OCI-LY7 (cell line): ENCODE data around the gene PPP2R3A. TPM values are rescaled to one million over a fixed set of nuclear protein-coding genes. Genes with fewer than 3 reads are reported as not detected.
"Not testable (repeated sequence)": the region's sequence is repeated elsewhere in the genome, so short reads cannot be mapped to it uniquely, and the experiment has no call there.

ENCODE experiments used
- BruUV-seq: library from RNA; stranded (reverse); fragments of 400-500 nt; replicated peaks from 2 replicates; lab custom pipeline; 2021; lab: Mats Ljungman, UMichigan
- CTCF ChIA-PET: fragments of 300-600 bp; sonication (Branson Sonifier 250); formaldehyde crosslinking; loops from one replicate; lab custom pipeline; 2022; ENCODE audit warnings: antibody characterized with exemption; ENCODE audit not compliant: unreplicated experiment; lab: Charles Lee
- POLR2A ChIA-PET: fragments of 300-600 bp; sonication (Branson Sonifier 250); formaldehyde crosslinking; loops from one replicate; lab custom pipeline; 2022; ENCODE audit warnings: antibody characterized with exemption; lab: Charles Lee
- DNase-seq: peaks from one replicate; pipeline ENCODE4 v3.0.0-alpha.2; 2015; ENCODE audit warnings: low spot score
- H2AFZ ChIP-seq: fragments of 200-600 bp; sonication (generic), shearing (Covaris generic); 2 replicates; pipeline ENCODE4 v1.6.1; 2014; ENCODE audit warnings: mild to moderate bottlenecking, antibody characterized with exemption, low read length, moderate library complexity
- H3K27ac ChIP-seq: fragments of 200-600 bp; sonication (generic); 2 replicates; pipeline ENCODE4 v1.5.1; 2014; ENCODE audit warnings: mixed run types, low read depth, mild to moderate bottlenecking, moderate library complexity, low read length, inconsistent platforms; ENCODE audit not compliant: poor library complexity, severe bottlenecking
- H3K36me3 ChIP-seq: fragments of 200-600 bp; sonication (generic); 2 replicates; pipeline ENCODE4 v1.6.1; 2014; ENCODE audit warnings: mild to moderate bottlenecking, antibody characterized with exemption, low read length, moderate library complexity, mixed read lengths; ENCODE audit not compliant: insufficient read depth
- H3K4me1 ChIP-seq: fragments of 200-600 bp; sonication (generic); 2 replicates; pipeline ENCODE4 v1.5.1; 2014; ENCODE audit warnings: mild to moderate bottlenecking, low read length; ENCODE audit not compliant: insufficient read depth, poor library complexity, severe bottlenecking
- H3K4me2 ChIP-seq: fragments of 200-600 bp; sonication (generic); 2 replicates; pipeline ENCODE4 v1.6.1; 2014; ENCODE audit warnings: mild to moderate bottlenecking, low read length
- H3K4me3 ChIP-seq: fragments of 200-600 bp; sonication (generic); 2 replicates; pipeline ENCODE4 v1.5.1; 2014; ENCODE audit warnings: mild to moderate bottlenecking, low read depth, low read length; ENCODE audit not compliant: poor library complexity, severe bottlenecking
- H3K79me2 ChIP-seq: fragments of 200-600 bp; sonication (generic); 2 replicates; pipeline ENCODE4 v1.6.1; 2016; ENCODE audit warnings: low read depth, mild to moderate bottlenecking, low read length, moderate library complexity, mixed read lengths; ENCODE audit not compliant: insufficient read depth
- H3K9me2 ChIP-seq: fragments of 200-600 bp; sonication (generic); 2 replicates; pipeline ENCODE4 v1.6.1; 2016; ENCODE audit warnings: mild to moderate bottlenecking, low read length, mixed read lengths; ENCODE audit not compliant: insufficient read depth
- H3K9me3 ChIP-seq: fragments of 200-600 bp; sonication (generic); 2 replicates; pipeline ENCODE4 v1.6.1; 2014; ENCODE audit warnings: mild to moderate bottlenecking, mixed run types, low read length, mixed read lengths
- H4K20me1 ChIP-seq: fragments of 200-600 bp; sonication (generic); 2 replicates; pipeline ENCODE4 v1.6.1; 2014; ENCODE audit warnings: mild to moderate bottlenecking, antibody characterized with exemption, low read length, moderate library complexity, mixed read lengths; ENCODE audit not compliant: insufficient read depth
- EZH2phosphoT487 ChIP-seq: fragments of 200-600 bp; sonication (generic); IDR thresholded peaks from 2 replicates; pipeline ENCODE4 v1.6.1; 2018; ENCODE audit warnings: low read depth, borderline replicate concordance, mild to moderate bottlenecking, mixed run types, antibody characterized with exemption, low read length, moderate library complexity, mixed read lengths
- intact Hi-C: fragments of 100-400 bp; cut with micrococcal nuclease; formaldehyde crosslinking; loops from one replicate; pipeline ENCODE4 v1.10.0; 2022; ENCODE audit not compliant: unreplicated experiment
- total RNA-seq, 2 experiments: library from RNA; depleted of rRNA in 1 of 2; stranded (reverse); fragments of >200 nt in 1 of 2; shearing (Covaris generic) in 1 of 2; gene quantifications; 2 replicates each; pipeline ENCODE4 v1.2.3, GENCODE V29; 2014 to 2022
- TF ChIP-seq, protein P1 (sequence below): fragments of 200-600 bp; sonication (generic); conservative IDR thresholded peaks from 2 replicates; pipeline ENCODE4 v1.5.1; 2014; ENCODE audit warnings: mild to moderate bottlenecking, antibody characterized with exemption, low read length, moderate library complexity, mixed read lengths

PPP2R3A gene
- total RNA-seq, 2 experiments from 2014 or later: 0.22 to 0.27 TPM

DNA sequence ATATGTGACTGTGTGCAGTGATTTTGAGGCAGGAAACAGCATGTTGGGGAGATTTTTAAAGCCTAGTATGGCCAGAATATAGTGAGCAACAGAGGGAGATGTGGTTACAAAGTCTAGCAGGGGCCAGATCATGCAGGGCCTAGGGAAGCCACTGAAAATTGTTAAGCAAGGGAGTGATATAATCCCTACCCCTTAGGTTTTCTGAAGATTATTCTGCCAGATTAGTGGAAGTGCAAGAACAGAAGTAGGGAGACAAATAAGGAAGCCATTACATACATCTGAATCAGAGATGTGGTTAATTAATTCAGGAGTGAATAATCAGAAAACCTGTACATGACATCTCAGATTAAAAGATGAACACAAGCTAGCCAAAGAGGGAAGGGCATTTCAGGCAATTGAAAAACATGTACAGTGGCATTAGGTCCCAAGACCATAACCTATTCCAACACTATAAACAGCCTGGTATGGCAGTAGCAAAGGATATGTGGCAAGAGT lies 175.8 kb downstream of the PPP2R3A start:
- Histone ChIP-seq H3K27ac (no peak overlapping the region), H3K9me2 (no peaks in the 10 kb centered on the region), H3K4me1 (no peaks in the 10 kb centered on the region), H4K20me1 (no peaks in the 10 kb centered on the region), H2AFZ (no peak overlapping the region), H3K4me3 (no peak overlapping the region), H3K4me2 (no peak overlapping the region), H3K79me2 (no peaks in the 10 kb centered on the region), H3K36me3 (no peaks in the 10 kb centered on the region), H3K9me3 (no peaks in the 10 kb centered on the region)
- CTCF ChIA-PET: no interaction called here
- intact Hi-C loops: no loop called here
- no peak for TF ChIP-seq EZH2phosphoT487
- TF ChIP-seq, protein P1, sequence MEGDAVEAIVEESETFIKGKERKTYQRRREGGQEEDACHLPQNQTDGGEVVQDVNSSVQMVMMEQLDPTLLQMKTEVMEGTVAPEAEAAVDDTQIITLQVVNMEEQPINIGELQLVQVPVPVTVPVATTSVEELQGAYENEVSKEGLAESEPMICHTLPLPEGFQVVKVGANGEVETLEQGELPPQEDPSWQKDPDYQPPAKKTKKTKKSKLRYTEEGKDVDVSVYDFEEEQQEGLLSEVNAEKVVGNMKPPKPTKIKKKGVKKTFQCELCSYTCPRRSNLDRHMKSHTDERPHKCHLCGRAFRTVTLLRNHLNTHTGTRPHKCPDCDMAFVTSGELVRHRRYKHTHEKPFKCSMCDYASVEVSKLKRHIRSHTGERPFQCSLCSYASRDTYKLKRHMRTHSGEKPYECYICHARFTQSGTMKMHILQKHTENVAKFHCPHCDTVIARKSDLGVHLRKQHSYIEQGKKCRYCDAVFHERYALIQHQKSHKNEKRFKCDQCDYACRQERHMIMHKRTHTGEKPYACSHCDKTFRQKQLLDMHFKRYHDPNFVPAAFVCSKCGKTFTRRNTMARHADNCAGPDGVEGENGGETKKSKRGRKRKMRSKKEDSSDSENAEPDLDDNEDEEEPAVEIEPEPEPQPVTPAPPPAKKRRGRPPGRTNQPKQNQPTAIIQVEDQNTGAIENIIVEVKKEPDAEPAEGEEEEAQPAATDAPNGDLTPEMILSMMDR: no peak
- POLR2A ChIA-PET: interaction anchor here (1.2 kb wide), 1 partner anchor 48 kb away, joined by 3 read pairs; no protein-coding TSS in a partner anchor
- BruUV-seq: no TSS peak
- DNase-seq: no peak

DNA sequence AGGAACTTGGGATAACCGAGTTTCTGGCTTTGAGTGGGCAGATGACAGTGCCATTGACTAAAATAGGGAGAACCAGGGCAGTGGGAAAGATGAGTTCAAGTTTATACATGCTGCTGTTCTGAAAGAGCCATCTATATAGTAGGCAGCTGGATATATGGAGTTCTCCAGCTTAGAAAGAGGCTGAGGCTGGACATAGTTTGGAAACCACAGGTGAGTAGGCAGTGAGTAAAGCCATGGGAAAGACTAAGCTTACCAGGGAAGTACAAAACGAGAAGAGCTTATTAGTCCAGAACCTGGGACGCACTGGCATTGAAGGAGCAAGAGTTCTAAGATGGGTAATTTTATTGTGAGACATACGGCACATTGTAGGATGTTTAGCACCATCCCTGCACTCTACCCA lies 176.4 kb downstream of the PPP2R3A start:
- ChIA-PET CTCF (no interaction called here), POLR2A (interaction anchor here (0.6 to 1.2 kb wide), 2 partner anchors 24 to 48 kb away, joined by 3 to 4 read pairs; no protein-coding TSS in a partner anchor)
- Histone ChIP-seq H2AFZ (no peak overlapping the region), H3K27ac (no peak overlapping the region), H3K36me3 (0 out of 2 replicates have a peak, but pooled peaks cover under 1% of the 10 kb centered on the region), H3K4me3 (no peak overlapping the region), H3K9me2 (no peaks in the 10 kb centered on the region), H3K4me1 (no peaks in the 10 kb centered on the region), H3K79me2 (0 out of 2 replicates have a peak, but pooled peaks cover 4% of the 10 kb centered on the region), H3K9me3 (no peaks in the 10 kb centered on the region), H4K20me1 (no peaks in the 10 kb centered on the region), H3K4me2 (no peak overlapping the region)
- BruUV-seq: no TSS peak
- no peak for DNase-seq
- intact Hi-C loops: no loop called here
- TF ChIP-seq, protein P1: no peak
- TF ChIP-seq EZH2phosphoT487: no peak

DNA sequence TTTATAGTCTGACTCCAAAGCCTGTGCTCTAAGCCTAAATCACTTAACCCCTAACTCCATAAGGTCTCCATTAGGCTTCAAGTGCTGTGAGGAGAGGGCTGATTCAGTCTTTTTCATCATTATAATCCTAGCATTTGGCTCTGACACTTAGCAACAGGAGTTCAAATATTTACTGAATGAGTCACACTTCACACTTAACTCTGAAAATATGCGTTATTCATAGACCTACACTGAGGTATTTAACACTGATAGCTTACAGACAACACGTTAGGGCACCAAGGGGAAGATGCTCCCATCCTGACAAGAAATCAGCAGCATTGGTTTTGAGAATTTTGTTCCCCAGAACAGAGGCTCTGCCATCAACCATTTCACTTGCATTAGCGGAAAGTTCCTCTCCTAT lies 177.1 kb downstream of the PPP2R3A start:
- H3K9me2 ChIP-seq: no peaks in the 10 kb centered on the region
- H3K4me2 ChIP-seq: no peak overlapping the region
- H4K20me1 ChIP-seq: peaks cover 2% of the 10 kb centered on the region; the same call in 1 of the 2 replicates
- H2AFZ ChIP-seq: no peak overlapping the region
- CTCF ChIA-PET: no interaction called here
- H3K4me1 ChIP-seq: no peaks in the 10 kb centered on the region
- DNase-seq: no peak
- no peak overlapping the region for H3K27ac ChIP-seq
- H3K79me2 ChIP-seq: peaks cover 11% of the 10 kb centered on the region; the same call in 1 of the 2 replicates
- TSS peak; percentile 4 for BruUV-seq
- TF ChIP-seq, protein P1: no peak
- TF ChIP-seq EZH2phosphoT487: no peak
- intact Hi-C loops: no loop called here
- H3K4me3 ChIP-seq: no peak overlapping the region
- POLR2A ChIA-PET: interaction anchor here (0.6 to 1.2 kb wide), 2 partner anchors 25 to 47 kb away, joined by 3 to 4 read pairs; no protein-coding TSS in a partner anchor
- peaks cover 7% of the 10 kb centered on the region; the same call in 1 of the 2 replicates for H3K36me3 ChIP-seq
- H3K9me3 ChIP-seq: no peaks in the 10 kb centered on the region

DNA sequence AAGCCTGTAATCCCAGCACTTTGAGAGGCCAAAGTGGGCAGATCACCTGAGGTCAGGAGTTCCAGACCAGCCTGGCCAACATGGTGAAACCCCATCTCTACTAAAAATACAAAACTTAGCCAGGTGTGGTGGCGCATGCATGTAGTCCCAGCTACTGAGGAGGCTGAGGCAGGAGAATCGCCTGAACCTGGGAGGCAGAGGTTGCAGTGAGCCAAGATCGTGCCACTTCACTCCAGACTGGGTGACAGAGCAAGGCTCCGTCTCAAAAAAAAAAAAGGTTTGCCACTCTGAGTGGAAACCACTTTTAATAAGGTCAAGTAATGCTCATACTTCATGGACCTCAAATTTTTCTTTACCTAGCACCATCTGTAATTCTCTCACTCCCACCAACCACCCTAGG lies 178.9 kb downstream of the PPP2R3A start:
- BruUV-seq, H3K4me2 ChIP-seq, H3K4me3 ChIP-seq, H3K9me3 ChIP-seq, POLR2A ChIA-PET, intact Hi-C loops, H3K9me2 ChIP-seq, DNase-seq, H3K4me1 ChIP-seq, H3K27ac ChIP-seq, H2AFZ ChIP-seq: not testable (repeated sequence)
- Histone ChIP-seq H3K79me2 (peaks cover 29% of the 10 kb centered on the region), H3K36me3 (peaks cover 23% of the 10 kb centered on the region), H4K20me1 (peaks cover 20% of the 10 kb centered on the region; the same call in 1 of the 2 replicates)
- CTCF ChIA-PET: interaction anchor here (1.1 kb wide), 1 partner anchor 8 kb away, joined by 3 read pairs; no protein-coding TSS in a partner anchor
